Activated gamma-delta T cell (primary cell): ENCODE data around the gene EIF3K.
"Not testable (repeated sequence)": the region's sequence is repeated elsewhere in the genome, so short reads cannot be mapped to it uniquely, and the experiment has no call there.

Source experiments
- DNase-seq: peaks from one replicate; lab custom pipeline; 2025; lab: John Stamatoyannopoulos, UW
- total RNA-seq, 2 donors: gene quantifications; one replicate each; lab custom pipeline; 2026; lab: John Stamatoyannopoulos, UW

Gene EIF3K
- total RNA-seq, result 117 to 131 reads per million in 2 donors

DNA sequence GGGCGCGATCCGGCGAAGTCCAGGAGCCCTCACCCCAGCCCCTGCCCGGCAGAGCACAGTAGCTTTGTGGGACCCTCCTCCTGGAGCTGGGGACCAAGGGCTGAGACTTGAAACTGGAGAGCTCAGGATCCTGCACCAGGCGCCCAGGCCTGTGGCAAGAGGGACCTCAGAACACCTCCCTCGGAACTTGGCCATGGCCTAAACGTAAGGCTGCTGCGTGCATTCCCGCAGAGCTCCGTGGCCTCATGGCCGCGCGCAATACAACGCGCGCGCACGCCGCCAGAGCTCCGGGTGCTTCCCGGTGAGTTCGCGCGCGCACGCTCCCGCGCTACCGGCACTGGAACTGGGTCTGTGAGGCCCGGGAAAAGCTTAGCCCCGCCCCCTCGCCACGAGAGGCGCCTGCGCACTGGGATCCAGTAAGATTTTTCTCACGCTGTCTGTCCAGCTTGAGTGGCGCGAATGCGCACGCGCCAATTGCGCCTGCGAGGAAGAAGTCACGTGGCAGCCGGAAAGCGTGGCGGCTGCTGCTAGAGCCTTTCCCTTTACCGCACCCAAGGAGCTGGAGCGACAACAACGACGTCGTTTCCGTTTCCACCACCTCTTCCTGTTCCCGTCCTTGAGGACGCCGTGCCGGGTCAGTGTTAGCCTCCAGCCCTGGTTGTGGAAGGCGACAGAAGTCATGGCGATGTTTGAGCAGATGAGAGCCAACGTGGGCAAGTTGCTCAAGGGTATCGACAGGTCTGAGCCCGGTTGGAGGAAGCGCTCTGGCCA lies at the start of gene EIF3K:
TSS of gene EIF3K (plus strand) at position 599 of the 771 bp plus-strand sequence. CDS start at position 680, 81 bp downstream.
- peak; percentile 95 for DNase-seq

DNA sequence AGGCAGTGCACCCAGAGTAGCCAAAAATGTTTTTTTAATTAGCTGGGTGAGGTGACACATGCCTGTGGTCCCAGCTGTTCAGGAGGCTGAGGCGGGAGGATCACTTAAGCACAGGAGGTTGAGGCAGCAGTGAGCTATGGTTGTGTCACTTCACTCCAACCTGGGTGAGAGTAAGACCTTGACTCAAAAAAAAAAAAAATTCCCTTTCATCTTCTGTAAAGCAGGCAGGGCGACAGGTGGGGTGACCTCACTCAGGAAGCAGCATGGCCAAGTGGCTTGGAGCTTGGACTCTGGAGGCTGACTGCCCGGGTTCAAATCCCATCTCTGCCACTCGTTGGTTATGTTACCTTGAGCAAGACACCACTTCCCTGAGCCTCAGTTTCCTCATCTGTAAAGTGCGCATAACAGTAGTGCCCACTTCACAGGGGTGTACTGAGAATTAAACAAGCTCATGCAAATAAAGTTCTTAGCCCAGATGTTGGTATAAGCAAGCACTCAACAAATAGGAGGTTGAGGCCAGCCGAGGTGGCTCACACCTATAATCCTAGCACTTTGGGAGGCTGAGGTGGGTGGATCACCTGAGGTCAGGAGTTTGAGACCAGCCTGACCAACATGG lies 49.5 kb upstream of the EIF3K start:
- DNase-seq, result no peak

DNA sequence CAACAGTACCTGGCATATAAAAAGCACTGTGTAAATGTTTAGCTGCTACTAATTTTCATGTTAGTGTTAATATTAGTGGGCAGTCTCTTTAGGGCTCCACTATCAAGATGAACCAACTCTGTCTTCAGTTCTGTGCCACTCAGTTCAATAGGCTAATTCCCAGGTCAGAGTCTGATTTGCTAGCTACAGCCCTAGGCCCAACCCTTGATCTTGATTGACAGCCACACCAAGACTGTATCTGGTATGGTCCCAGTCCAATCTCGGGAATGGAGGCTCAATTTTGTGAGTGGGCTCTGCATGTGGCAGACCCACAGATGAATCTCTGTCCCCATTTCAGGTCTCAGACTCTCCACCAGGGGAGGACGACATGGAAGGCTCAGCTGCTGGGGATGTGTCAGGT lies 47.3 kb upstream of the EIF3K start:
- DNase-seq, result no peak

DNA sequence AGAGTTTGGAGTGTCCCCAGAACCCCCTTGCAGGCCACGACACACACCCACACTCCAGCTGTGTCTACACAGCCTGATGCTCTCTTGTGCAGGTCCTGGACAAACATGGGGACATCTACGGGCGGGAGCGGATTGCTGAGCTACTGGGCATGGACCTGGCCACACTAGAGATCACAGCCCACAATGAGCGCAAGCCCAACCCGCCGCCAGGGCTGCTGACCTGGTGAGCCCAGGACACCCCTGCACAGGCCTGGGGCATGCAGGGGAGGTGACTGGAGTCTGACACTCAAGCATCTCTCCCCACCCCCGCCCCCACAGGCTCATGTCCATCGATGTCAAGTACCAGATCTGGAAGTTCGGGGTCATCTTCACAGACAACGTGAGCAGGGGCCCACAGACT lies 41.2 kb upstream of the EIF3K start:
- DNase-seq, result no peak

GRCh38 chr19:38579304-38579703 lies 39.7 kb upstream of the EIF3K start:
- not testable (repeated sequence) for DNase-seq

DNA sequence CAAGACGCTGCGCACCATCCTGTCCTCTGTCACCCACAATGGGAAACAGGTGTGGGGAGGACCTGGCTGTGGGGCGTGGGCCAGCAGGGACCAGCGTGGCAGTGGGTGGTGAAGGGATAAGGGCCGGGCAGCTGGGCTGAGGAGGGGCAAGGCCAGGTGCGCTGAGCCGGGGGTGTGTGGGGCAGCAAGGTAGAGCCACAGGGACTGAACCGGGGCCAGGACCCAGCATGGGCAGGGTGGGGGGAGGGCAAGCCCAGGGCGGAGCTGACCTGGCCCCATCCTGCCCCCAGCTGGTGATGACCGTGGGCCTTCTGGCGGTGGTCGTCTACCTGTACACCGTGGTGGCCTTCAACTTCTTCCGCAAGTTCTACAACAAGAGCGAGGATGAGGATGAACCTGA lies 38.9 kb upstream of the EIF3K start:
- no peak for DNase-seq

GRCh38 chr19:38583219-38583984 lies 35.6 kb upstream of the EIF3K start:
- DNase-seq, result no peak

- no peak for DNase-seq
Measured at GRCh38 chr19:38583985-38584305, 35.0 kb upstream of the EIF3K start.

GRCh38 chr19:38587562-38587961 lies 31.4 kb upstream of the EIF3K start:
- DNase-seq, result no peak

DNA sequence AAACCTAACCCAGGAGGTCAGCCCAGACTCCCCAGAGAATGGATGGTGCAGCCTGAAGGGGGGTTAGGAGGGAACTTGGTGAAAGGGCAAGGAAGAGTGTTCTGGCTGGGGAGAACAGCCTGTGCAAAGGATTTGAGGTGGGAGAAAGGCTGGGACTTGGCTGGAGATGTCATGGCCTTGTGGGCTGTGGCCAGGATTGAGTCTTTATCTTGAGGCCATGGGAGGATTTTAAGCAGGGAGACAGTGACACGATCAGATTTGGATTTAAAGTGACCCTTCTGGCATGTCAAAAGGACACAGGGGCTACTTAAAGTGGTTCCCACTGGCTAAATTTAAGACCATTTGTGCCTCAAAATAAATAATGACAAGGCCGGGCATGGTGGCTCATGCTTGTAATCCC lies 30.9 kb upstream of the EIF3K start:
- DNase-seq, result no peak

DNA sequence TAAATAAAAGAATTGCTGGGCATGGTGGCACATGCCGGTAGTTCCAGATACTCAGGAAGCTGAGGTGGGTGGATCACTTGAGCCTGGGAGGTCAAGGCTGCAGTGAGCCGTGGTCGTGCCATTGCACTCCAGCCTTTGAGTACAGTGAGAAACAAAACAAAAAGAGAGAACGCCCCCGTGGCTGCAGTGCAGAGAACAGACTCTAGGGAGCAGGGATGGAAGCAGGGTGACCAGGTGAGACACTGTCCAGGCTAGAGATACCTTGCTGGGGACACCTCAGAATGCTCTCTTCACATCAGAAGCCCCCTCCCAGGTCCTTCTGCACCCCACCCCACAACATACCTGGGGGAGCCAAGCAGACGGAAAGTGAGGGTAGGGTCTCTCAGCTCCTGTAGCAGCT lies 26.0 kb upstream of the EIF3K start:
- no peak for DNase-seq

DNA sequence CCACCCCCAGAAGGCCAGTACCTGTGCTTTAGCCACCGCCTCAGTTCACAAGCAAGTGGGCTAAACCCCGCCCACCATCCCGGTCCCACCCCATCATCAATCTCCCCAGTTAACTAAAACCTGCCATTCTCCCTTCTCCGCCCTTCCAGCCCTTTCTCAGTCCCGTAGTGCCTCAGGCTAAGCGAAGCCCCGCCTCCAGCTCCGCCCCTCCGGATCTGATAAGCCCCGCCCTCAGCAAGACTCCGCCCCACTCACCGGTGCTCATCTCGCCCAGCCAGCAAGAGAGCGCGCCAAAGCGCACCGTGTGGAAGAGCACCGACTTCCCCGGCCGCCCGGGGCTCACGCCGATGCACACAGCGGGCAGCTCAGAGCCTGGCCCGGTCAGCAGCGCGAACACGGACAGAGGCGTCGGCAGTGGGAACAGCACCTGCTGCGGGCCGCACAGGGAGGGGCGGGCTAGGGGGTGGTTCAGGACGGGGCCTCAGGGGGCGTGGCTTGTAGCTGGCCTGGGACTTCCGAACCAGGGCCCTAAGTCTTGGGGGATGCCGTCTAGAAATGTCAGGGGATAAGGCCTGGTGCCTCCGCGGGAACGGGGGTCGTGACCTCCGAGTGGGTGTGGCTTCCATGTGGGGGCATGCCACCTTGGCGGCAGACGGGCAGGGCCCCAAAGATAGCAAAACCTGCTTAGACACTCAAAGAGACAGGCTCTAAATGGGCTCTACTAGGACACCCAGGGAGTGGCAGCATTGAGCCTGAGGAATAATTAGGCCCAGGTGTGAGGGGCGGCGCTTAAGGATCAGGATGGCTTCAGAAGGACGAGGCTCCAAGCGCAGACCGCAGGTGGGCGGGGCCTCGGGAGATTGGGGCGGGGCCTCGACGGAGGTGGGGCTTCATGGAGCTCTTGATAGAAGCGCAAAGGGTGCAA lies 22.7 kb upstream of the EIF3K start:
- no peak for DNase-seq

DNA sequence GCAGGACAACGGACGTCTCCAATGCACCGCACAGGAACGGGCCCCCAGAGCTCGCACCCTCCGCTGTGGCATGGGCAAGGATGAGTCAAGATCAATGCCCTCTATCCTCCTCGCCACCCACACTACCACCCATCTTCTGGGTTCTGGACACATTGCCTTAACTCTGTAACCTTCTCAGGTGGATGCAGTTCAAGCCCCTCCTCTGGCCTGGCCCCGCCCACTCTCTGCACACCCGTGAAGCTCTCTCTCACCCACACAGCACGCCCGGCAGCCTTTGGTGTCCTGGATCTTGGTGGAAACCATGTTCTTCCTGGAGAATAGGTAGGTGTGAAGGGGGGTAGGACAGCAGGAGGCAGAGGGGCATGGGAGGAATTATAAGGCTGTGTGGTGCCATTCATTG lies 21.9 kb upstream of the EIF3K start:
- no peak for DNase-seq

DNA sequence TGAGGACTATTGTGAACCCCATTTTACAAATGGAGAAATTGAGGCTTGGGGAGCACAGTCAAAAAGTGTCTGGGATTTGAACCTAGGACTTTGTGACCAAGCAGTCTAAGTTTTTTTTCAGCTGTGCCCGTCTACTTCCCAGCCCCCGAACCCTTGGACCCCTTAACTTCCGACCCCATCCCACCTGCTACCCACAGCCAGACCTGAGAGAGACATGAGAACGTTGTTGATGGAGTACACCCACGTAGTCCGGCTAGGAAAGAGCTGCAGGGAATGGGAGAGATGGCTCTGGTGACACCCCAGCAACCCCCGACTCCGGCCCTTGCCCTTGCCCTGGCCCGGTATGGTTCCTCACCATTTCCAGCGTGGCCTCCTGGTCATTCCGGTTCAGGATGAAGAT lies 19.3 kb upstream of the EIF3K start:
- no peak for DNase-seq

- DNase-seq, result not testable (repeated sequence)
Measured at GRCh38 chr19:38602856-38603255, 16.1 kb upstream of the EIF3K start.

- DNase-seq, result no peak
Measured at GRCh38 chr19:38606131-38606530, 12.9 kb upstream of the EIF3K start.

DNA sequence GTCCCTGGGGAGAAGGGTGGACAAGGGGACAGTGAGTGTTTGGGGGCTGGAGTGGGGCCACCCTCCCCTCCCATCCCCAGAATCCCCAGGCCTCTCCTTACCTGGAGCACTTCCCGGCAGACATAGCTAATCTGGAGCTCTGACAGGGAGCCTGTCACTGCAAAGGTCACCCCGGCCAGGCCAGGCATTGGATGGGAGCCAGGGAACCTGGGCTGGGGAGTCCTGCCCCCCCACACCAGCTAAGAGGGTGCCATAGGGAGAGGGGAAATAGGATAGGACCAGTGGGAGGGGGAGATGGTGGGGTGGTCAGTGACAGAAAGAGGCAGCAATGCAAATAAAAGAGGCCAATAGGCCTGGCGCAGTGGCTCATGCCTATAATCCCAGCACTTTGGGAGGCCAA lies 4.7 kb upstream of the EIF3K start:
- no peak for DNase-seq

DNA sequence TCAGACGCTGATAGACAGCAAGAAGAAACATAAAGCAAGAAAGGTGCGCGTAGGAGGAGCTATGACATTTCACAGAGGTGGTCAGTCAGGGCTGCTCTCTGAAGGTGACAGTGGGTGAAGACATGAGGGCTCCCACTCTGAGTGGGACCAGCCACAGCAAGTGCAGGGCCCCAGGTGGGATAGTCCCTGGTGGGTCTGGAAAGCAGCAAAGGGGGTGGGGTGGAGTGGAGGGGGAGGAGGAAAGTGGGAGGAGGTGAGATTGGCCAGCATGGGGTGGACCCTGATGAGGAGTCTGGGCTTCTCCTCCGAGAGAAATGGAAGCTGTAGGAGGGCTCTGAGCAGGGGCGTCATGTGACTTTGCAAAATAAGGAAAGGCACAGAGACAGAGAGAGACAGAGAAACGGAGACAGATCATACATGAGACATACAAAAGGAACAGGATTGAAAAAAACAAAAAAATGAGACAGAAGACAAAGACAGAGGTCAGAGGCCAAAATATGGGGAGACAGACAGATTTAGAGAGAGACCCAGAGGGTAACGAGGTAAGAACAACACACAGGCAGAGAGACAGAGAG lies 3.9 kb upstream of the EIF3K start:
- no peak for DNase-seq

- DNase-seq, result no peak
Measured at GRCh38 chr19:38616265-38616664, 2.7 kb upstream of the EIF3K start.

- no peak for DNase-seq
Measured at GRCh38 chr19:38617283-38617763, 1.7 kb upstream of the EIF3K start.
